IPS-NIHi7 (cell line): ENCODE data around the gene APAF1.
"Not testable (repeated sequence)": the region's sequence is repeated elsewhere in the genome, so short reads cannot be mapped to it uniquely, and the experiment has no call there.

Source experiments
- DNase-seq: peaks from one replicate; pipeline ENCODE4 v3.0.0; 2012; ENCODE audit warnings: mixed read lengths; ENCODE audit errors: extremely low spot score

The APAF1 gene

DNA sequence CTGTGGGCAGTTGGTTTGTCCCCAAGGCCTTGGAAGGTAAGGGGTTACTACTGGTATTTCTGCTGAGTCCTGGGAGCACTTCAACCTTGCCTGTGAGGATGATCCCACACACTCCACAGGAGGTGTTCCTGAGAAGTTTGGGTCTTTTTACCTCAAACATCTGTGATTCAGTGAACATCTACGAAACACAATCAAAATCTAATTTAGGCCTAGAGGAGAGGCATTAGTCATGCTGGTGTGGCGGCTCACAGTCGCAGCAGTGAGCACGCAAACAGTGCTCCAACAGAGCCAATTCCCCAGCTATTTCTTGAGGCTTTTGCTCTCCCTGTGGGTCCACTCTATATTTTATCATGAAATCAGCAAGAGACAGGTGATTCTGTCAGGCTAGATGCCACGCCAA, 107.6 kb downstream of the APAF1 start:
- no peak for DNase-seq

DNA sequence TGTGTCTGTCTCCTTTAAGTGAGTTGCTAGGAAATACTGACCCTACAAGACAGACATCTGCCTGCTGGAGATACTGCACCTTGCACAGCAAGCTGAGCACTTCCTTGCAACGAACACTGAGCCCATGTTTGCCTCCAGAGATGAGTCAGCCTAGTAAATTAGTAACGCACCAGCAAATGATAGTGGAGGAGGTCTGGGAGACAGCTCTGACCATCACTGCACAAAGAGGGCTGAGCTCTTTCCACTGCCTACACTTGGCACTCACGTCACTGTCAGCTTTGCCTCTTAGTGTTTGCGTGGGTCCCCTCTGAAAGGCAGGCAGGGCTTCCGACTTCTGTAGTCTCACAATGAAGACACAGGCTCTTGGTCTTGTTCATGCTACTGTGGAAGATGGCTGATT, 109.0 kb downstream of the APAF1 start:
- DNase-seq = no peak

DNA sequence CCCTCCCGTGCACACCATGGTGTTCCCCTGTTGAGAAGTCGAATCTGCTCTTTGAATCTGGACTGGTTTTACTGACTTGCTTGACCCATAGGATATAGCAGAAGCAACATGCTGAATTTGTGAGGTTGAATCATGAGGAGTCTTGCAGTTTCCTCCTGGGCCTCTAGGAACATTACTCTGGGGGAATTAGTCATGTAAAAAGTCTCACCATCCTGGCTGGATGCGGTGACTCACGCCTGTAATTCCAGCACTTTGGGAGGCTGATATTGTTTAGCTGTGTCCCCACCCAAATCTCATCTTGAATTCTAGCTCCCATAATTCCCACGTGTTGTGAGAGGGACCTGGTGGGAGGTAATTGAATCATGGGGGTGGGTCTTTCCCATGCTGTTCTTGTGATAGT, 110.8 kb downstream of the APAF1 start:
- DNase-seq = not testable (repeated sequence)

DNA sequence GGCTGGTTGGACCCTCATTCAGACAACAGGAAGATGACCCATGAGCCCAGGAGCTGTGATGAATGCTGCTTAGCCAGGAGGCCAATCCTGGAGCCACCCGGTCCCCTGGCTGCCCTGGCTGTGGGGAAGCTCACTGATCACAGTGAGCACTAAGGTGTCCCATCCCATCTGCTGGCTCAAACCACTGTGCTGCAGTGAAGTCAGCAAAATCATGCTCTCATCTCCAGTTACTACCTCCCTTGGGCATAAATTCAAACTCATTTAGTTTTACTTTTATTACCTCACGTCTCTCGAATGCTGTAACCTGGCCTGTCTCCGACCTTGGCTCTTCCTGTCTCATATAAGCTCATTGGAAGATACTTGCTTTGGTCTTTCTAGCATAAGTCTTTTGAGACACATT, 112.4 kb downstream of the APAF1 start:
- no peak for DNase-seq

DNA sequence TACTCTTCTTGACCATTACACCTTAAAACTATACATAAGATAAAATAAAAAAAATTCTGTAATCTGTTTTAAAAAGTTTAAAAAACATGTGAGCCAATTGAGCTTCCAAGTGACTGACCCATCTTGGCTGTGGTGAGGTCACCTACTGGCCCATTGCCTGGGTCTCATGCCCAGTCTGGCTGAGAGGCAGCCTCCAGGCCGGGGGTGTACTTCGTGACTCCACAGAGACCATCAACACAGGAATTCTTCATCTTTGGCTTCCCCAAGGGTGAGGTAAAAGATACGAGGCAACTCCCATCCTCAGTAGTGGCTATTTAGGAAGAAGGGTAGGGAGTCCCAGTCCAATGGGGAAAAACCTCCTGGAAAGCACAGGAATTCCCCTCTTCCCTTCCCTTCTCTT, 113.2 kb downstream of the APAF1 start:
- DNase-seq = no peak

DNA sequence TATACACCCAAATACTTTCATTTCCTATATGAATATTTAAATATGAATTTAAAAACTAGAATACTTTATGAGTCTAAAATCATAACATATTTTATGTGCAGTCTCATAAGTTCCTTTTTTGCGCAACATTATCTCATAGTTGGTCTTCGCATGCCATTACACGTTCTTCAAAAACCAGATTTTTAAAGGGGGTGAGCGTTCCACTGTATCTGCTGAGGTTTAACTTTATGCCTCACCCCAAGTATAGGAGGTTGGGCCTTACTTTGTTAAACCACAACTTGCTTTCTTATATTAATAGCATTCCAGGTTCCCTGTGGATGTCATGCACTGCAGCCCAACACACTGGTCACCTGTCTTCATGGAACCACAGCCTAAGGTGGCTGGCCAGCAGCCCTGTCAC, 118.6 kb downstream of the APAF1 start:
- no peak for DNase-seq

DNA sequence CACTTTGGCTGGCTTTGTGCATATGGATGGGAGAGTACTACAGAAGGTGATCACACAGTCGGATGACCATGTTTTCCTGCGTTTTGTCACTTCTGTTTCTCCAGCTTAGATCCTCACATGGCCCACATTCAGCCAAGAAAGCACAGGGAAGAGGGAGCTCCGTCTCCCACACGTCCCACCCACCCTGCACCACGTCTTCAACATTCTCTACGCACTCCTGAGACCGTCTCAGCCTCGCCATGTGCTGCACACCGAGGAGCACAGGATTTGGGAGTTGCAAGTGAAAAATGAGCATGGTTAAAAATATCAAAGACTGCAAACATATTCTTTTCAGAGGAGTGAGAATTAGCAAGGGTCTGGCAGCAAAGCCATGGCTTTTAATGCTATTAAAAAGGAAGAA, 122.2 kb downstream of the APAF1 start:
- no peak for DNase-seq

DNA sequence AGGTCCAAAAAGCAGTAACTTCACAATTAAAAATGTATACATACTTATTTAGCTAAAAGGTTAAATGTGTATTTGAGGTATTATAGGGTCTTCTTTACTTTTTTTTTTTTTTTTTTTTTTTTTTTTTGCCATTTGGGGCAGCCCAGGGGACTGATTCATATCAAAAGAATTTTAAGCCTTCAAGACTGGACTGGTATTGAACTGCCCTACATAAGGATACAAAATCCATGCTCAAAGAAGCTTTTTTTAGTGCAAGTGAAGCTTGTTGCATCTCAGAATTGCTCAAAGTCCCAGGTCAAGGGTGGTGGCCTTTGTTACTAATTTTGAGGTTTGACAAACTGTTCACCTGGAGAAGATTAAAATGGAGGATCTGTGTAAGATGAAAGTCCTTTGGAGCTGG, 124.0 kb downstream of the APAF1 start:
- no peak for DNase-seq

DNA sequence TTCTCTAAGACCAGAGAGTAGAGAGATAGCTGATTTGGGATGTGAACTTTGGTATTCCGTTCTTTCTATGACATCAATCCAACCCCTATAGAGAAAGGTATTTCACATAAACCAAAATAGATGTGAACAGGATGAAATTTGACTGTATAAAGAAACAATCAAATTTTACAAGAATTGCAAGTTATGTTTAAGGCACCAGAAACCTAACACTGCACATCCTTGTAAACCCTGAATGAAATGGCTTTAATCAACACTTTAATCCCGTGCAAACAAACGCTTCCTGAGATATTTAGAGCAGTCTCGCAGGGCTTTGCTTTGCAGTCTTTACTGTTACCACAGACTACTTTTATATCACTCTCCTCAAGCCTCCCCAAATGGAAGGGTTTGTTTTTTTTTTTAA, 125.1 kb downstream of the APAF1 start:
- DNase-seq = no peak

DNA sequence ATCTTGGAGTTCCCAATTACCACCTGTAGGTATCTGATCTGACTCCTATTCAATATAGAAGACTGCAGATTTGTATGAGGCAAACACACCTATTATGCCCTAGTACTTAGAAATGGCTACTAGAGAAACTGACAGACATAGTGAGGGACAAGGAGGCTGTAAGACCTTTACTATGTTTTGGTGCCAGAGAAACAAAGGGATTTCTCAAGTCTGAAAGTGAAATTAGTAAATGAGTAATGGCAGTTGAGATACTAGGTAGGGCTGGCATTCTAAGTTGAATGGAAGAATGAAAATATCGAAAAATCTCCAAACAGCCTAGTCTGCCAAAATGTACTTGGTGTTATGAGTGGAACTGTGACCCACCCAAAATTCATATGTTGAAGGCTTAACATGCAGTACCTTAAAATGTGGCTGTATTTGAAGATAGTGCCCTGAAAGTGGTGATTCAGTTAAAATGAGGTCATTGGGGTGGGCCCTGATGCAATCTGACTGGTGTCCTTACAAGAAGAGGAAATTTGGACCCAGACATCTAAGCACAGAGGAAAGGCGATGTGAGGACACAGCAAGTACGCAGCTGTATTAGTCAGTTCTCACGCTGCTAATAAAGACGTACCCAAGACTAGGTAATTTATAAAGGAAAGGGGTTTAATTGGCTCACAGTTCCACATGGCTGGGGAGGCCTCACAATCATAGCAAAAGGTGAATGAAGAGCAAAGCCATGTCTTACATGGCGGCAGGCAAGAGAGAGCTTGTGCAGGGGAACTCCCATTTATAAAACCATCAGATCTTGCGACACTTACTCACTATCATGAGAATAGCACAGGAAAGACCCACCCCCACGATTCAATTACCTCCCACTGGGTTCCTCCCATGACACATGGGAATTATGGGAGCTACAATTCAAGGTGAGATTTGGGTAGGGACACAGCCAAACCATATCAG, 127.0 kb downstream of the APAF1 start:
- no peak for DNase-seq

DNA sequence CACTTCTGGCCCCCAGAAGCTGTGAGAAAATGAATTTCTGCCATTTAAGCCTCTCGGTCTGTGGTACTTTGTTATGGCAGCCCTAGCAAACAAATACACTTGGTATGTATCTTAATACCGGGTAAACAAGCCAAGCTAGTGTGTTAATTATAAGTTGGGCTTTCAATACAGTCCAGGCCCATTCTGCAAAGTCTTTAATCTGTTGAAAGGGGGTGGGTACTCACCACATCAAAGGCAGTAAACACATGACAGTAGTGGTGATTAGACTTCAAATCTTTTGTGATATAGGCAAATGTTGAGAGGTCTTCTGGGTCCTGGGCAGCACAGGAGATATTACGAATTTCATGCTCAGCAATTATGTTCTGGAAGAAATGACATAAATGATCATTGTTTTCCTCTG, 127.7 kb downstream of the APAF1 start:
- DNase-seq = no peak

DNA sequence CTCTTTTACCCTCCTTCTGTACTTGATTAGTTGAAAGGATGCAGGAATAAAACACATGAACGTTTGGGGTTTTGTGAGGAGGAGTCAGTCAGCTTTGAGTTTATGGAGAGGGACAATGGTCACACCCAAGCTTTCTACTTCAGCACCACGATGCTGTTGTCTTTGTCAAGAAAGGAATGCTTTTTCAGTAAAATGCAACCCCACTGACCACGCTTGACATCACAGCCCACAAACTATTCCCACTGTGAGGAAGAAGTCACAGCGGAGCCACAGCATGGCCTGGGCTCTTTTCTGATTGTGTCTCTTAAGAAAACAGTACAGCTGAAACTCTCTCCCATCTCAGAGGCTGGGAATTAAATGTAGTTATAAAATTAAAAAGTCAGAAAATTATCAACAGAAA, 135.2 kb downstream of the APAF1 start:
- DNase-seq = no peak

DNA sequence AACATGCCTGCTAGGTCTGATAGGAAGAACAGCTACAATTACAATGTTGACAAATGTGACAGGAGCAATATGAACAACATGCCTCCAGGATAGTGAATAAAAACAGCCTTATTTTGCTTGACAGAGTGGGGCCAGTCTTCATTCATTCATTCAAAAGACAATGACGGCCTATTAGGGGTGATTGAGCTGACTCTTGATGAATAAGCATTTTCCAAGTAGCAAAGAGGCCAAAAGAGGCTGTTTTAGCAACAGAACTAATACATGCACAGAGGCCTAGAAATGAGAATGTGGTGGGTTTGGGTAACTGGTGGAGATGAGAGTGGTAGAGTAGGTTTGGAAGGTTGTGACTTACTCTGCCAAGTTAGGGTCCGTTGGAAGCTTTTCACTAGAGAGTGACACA, 138.3 kb downstream of the APAF1 start:
- DNase-seq = no peak
